Stimulated activated CD8-positive, alpha-beta memory T cell treated with anti-CD3 and anti-CD28 coated beads, Interleukin-2, amount 100 ng/mL, for 48 hours (primary cell): Measurements from ENCODE around the gene KCNIP2.

Experiments used
- DNase-seq, 2 donors: peaks; one replicate each; pipeline ENCODE4 v3.0.0-alpha.2; 2020; ENCODE audit warnings: low read depth in 2 of 2

The KCNIP2 gene

GRCh38 chr10:101843032-101844021, at the start of gene KCNIP2:
TSS of gene KCNIP2 (minus strand) at chr10:101843800. CDS start at chr10:101843568, 232 bp downstream.
- no peak for DNase-seq

GRCh38 chr10:101892782-101893391, 49.3 kb upstream of the KCNIP2 start:
- no peak for DNase-seq

- DNase-seq: peak; percentile 51 to 62
These were observed 45.9 kb upstream of the KCNIP2 start for GRCh38 chr10:101889256-101890210.

- DNase-seq: no peak
These were observed 44.8 kb upstream of the KCNIP2 start for GRCh38 chr10:101888251-101888949.

- no peak for DNase-seq
These were observed 44.2 kb upstream of the KCNIP2 start for GRCh38 chr10:101887775-101888174.

- DNase-seq: no peak
These were observed 43.1 kb upstream of the KCNIP2 start for GRCh38 chr10:101886521-101887312.

- no peak for DNase-seq
These were observed 37.6 kb upstream of the KCNIP2 start for GRCh38 chr10:101881036-101881774.

- DNase-seq: no peak
These were observed 36.6 kb upstream of the KCNIP2 start for GRCh38 chr10:101880232-101880573.

- no peak for DNase-seq
These were observed 36.0 kb upstream of the KCNIP2 start for GRCh38 chr10:101879456-101880231.

GRCh38 chr10:101878869-101879268, 35.3 kb upstream of the KCNIP2 start:
- DNase-seq: no peak

- no peak for DNase-seq
These were observed 31.6 kb upstream of the KCNIP2 start for GRCh38 chr10:101875068-101875688.

GRCh38 chr10:101874252-101874651, 30.7 kb upstream of the KCNIP2 start:
- no peak for DNase-seq

GRCh38 chr10:101867931-101868330, 24.3 kb upstream of the KCNIP2 start:
- DNase-seq: no peak

GRCh38 chr10:101859530-101859929, 15.9 kb upstream of the KCNIP2 start:
- no peak for DNase-seq

GRCh38 chr10:101858723-101859500, 15.3 kb upstream of the KCNIP2 start:
- no peak for DNase-seq

GRCh38 chr10:101857802-101858476, 14.3 kb upstream of the KCNIP2 start:
- DNase-seq: no peak

- no peak for DNase-seq
These were observed 13.0 kb upstream of the KCNIP2 start for GRCh38 chr10:101856626-101857025.
